T47D (cell line): ENCODE results near the gene ARHGEF37.
"Not testable (repeated sequence)": the region's sequence is repeated elsewhere in the genome, so short reads cannot be mapped to it uniquely, and the experiment has no call there.

Experiments
- DNase-seq, 2 experiments: peaks; one replicate each; pipeline versions ENCODE4 v3.0.0 to v3.0.0-alpha.2; 2011 to 2012; ENCODE audit warnings: low read depth in 1 of 2, low spot score in 1 of 2
- JUND ChIP-seq: IDR thresholded peaks from 2 replicates; pipeline ENCODE4 v1.6.1; 2012; ENCODE audit warnings: low read depth
- in situ Hi-C: cut with HindIII; loops from 2 replicates; pipeline ENCODE4 v1.10.0; 2016; ENCODE audit warnings: low sequenced_read_pairs, low pct_unique_long_range_greater_than_20kb

The ARHGEF37 gene

DNA sequence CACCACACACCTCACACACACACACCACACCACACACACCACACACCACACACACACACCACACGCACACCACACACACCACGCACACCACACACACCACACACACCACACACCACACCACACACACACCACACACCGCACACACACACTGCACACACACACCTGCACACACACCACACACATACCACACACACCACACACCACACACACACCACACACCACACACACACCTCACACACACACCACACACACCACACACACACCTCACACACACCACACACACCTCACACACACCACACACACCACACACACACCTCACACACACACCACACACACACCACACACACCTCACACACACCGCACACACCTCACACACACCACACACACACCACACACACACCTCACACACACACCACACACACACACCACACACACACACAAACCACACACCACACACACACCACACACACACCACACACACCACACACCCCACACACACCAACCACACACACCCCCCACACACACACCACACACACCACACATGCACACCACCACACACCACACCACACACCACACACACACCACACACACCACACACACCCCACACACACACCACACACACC, 73.7 kb downstream of the ARHGEF37 start:
- no peak for DNase-seq
- no peak for TF ChIP-seq JUND
- in situ Hi-C loops, result no loop called here

DNA sequence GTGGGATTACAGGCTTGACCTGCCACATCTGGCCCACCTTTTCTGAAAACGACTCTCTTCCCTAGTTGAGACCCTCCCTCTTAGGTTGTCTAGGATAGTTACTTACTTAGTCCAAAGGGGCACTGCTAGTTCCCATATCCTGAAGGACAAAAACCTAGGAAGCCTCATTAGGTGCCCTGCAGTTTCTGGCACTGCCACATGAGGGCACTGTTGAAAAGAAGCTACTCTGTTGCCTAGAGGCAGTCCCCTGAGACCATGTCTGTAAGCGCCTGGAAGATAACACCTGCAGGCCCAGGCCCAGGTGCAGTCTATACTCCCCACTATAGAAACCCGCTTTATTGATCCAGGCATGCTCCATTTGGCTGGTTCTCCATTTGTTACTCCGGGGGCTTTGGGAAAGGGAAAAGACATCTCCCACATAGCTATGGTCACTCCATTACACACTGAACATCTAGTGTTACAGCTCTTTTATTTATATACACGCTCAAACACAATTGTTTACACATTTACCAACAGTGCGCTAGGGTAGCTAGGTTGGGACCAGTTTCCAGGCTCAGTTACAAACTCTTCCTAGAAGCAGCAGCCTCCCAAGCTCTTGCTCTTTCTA, 75.4 kb downstream of the ARHGEF37 start:
- DNase-seq, result peak; percentile 33 to 80
- TF ChIP-seq JUND, result no peak
- in situ Hi-C loops, result no loop called here

DNA sequence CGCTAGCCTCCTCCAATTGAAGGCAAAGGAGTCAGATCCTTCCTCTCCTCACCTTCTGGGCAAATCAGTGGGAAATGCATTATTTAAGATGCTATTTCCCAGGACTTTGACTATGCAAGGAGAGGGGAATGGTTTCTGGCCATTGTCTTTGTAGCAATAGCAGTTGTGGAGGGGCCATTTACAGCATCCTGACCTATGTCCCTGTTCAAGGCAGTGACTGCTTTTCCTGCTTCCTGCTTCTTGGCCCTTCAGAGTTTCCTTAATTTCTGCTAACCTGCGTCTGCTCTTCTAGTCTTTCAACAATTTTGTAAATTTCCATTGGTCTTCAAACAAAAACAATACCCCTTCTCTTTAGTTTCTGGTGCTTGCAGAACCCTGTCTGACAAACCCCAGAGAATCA, 76.0 kb downstream of the ARHGEF37 start:
- no peak for TF ChIP-seq JUND
- DNase-seq, result no peak
- in situ Hi-C loops, result no loop called here

GRCh38 chr5:149658299-149658698, 77.0 kb downstream of the ARHGEF37 start:
- no peak for TF ChIP-seq JUND
- DNase-seq, result no peak
- in situ Hi-C loops, result no loop called here

DNA sequence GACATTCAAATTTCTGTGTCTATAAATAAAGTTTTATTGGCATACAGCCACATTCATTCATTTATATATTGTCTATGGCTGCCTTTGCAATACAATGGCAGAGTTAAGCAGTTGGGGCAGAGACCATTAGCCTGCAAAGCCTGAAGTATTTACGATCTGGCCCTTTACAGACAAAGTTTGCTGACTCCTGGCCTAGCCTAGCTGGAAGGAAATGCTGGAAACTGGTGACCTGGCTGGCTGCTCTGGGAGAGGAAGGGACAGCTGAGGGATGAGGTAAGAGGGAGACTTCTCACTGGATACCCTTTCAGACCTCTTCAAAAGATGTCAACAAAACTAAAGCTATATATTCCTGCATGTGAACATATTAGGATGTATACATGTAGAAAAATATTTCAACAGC, 82.8 kb downstream of the ARHGEF37 start:
- in situ Hi-C loops, result no loop called here
- DNase-seq, result no peak
- no peak for TF ChIP-seq JUND

DNA sequence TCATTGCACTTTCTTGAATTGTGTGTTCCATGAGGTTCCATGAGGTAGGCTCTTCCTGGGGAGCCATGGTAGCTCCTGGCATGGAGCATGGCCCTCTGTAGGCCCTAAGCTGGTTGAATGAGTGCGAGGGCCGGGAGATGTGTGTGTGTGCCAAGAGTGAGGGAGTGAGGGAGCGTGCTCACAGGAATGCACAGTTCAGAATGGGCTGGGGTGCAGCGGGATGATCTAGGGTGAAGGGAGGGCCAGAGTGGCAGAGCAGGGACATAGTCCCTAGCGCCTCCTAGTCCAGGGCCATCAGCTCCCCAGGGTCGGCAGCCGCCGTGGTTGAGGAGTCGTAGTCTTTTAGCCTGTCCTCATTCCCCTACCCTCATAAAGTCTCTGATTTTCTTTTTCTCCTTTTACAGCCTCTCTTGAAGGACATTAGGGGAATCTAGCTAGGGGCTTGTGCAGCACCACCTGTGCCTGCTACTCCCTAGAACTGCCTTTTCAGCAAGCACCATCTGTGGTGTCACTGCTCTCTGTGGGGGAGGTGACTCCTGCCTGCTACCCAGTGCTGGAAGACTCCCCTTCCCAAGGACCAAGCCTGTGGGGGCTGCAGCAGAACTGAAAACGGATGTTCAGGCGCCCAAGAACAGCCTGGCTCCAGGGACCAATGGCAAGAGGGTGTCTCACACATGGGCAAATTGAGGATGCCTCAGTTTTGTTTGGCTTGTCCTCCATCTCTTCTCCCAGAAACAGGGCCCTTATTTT, 83.5 kb downstream of the ARHGEF37 start:
- no peak for DNase-seq
- TF ChIP-seq JUND, result no peak
- in situ Hi-C loops, result no loop called here

DNA sequence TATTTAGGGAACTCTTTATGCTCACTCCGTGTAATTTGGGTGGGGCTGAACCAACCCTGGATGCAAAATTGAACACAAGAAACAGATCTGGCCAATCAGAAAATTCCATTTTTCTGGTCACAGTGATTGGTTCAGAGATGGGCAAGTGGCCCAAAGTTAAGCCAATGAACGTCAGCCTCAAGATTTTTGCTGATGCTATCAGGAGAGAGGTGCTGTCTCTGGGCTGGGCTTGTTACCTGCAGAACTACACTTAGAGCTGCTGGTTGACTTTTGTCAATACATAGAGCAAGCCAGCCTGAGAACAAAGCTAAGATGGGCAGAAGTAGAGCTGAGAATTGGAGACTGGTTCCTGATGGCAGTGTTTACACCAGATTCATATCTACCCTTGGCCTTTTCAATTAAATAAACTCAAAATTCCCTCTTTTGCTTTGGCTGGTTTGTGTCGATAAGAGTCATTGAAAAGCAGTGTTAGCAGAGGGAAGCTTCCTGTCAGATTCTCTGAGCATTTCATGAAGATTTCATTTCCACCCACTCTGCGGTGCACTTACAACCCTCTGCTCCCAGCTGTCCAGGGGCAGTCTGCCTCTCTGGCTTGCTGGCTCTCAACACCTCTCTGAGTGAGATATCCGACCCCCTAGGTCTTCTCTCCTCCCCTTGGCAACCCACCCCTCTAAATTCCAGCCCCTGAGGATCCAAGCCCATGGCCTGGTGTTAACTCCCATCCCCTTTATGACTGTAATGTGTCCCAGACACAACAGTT, 84.3 kb downstream of the ARHGEF37 start:
- no peak for TF ChIP-seq JUND
- in situ Hi-C loops, result no loop called here
- DNase-seq, result peak in 1 of 2 experiments; percentile 83

GRCh38 chr5:149666212-149666852, 85.0 kb downstream of the ARHGEF37 start:
- in situ Hi-C loops, result no loop called here
- peak in 1 of 2 experiments; percentile 43 for DNase-seq
- no peak for TF ChIP-seq JUND

DNA sequence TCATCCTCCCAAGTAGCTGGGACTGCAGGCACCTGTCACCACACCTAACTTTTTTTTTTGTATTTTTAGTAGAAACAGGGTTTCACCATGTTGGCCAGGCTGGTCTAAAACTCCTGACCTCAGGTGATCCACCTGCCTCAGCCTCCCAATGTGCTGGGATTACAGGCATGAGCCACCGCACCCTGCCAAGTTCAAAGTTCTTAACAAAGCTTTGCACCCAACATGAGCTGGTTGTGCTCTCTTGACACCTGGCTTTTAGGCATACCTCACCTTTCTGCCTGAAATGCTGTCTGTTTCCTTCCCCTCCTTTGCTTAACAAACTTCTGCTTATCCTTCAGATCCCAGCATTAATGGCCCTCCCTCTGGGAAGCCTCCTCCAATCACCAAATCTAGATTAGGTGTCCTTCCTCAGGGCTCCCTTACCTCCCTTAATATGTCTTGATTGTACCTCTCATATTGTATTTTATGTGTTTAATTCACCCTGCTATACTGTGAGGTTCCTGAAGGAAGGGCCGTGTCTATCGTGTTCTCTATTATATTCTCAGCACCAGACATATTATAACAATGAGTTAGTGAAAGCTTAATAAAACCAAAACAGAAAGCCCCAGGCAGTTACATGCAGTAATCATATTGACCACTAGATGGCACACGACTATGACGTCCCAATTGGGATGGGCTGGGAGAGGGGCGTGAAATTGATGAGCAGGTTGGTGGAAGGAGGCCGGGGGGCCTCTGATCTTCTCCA, 86.0 kb downstream of the ARHGEF37 start:
- DNase-seq, result peak in 1 of 2 experiments; percentile 68
- in situ Hi-C loops, result no loop called here
- TF ChIP-seq JUND, result no peak

- no peak for DNase-seq
- TF ChIP-seq JUND, result no peak
- in situ Hi-C loops, result no loop called here
Measured at GRCh38 chr5:149667829-149668330, 86.6 kb downstream of the ARHGEF37 start.

DNA sequence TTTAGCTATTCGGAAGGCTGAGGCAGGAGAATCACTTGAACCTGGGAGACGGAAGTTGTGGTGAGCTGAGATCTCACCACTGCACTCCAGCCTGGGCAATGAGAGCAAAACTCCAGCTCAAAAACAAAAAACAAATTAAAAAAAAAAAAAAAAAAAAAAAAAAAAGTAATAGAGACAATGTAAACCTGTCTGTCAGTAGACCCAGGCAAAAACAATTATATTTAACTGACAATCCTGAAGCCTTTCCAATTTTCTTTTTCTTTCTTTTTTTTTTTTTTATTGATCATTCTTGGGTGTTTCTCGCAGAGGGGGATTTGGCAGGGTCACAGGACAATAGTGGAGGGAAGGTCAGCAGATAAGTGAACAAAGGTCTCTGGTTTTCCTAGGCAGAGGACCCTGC, 88.0 kb downstream of the ARHGEF37 start:
- DNase-seq, in situ Hi-C loops: not testable (repeated sequence)
